ENCODE measurements around the gene RFX8.

Gene RFX8

DNA sequence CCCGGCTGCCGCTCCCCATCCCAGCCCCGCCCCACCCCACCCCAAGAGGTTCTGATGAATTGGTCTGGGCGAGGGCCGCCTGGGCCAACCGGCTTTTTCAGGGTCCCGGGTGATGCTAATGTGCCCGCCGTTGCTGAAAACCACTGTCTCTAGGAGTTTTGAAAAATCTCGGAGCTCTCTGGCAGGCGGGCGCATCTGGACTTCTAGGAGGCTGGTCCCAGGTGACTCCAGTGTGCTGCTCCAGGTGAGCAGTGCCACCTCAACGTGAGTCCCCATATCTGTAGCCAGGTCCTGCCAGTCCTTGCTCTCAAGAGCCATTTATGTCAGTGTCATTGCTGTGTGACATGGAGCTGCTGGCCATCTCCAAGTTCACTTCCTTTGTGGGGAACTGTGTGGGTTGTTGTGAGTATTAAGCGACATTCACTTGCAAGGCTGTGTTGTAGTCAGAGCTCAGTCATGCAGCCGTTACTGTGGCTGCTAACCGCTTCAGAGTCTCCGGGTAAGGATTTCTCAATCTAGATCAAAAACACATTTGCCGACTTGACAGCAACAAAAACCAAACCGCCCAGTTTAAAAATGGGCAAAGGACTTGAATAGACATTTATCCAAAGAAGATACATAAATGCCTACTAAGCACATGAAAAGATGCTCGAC lies at the start of gene RFX8:
RFX8 (minus strand) TSS at position 382 of the 654 bp plus-strand sequence. CDS start 8,264 bp downstream, outside the sequence.
- Histone ChIP-seq H3K36me3 (replicated peaks) (no peaks in the 10 kb centered on the region), H3K4me3 (ENCODE audit: low read depth, low read length) (peak within 1 kb of the TSS; percentile 65), H3K27ac (peak within 1 kb of the TSS; percentile 89), H3K27me3 (replicated peaks) (no peaks in the 10 kb centered on the region)
- in situ Hi-C loops (cut with HindIII; ENCODE audit: low pct_ligation_motif_present, low sequenced_read_pairs): no loop called here
- DNase-seq: peak; percentile 84
- TF ChIP-seq, protein P1, sequence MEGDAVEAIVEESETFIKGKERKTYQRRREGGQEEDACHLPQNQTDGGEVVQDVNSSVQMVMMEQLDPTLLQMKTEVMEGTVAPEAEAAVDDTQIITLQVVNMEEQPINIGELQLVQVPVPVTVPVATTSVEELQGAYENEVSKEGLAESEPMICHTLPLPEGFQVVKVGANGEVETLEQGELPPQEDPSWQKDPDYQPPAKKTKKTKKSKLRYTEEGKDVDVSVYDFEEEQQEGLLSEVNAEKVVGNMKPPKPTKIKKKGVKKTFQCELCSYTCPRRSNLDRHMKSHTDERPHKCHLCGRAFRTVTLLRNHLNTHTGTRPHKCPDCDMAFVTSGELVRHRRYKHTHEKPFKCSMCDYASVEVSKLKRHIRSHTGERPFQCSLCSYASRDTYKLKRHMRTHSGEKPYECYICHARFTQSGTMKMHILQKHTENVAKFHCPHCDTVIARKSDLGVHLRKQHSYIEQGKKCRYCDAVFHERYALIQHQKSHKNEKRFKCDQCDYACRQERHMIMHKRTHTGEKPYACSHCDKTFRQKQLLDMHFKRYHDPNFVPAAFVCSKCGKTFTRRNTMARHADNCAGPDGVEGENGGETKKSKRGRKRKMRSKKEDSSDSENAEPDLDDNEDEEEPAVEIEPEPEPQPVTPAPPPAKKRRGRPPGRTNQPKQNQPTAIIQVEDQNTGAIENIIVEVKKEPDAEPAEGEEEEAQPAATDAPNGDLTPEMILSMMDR (IDR thresholded peaks at IDR 0.05; ENCODE audit: low read depth, low read length, missing control alignments): no peak

- TF ChIP-seq, protein P1 (IDR thresholded peaks at IDR 0.05; ENCODE audit: low read depth, low read length, missing control alignments): no peak
- no peak for DNase-seq
- H3K4me3 ChIP-seq (ENCODE audit: low read depth, low read length): no peak overlapping the region
- in situ Hi-C loops (cut with HindIII; ENCODE audit: low pct_ligation_motif_present, low sequenced_read_pairs): no loop called here
- no peaks in the 10 kb centered on the region for H3K27me3 ChIP-seq (replicated peaks)
- no peak overlapping the region for H3K27ac ChIP-seq
- H3K36me3 ChIP-seq (replicated peaks): no peaks in the 10 kb centered on the region
These were observed 46.6 kb upstream of the RFX8 start for GRCh38 chr2:101521487-101521886.

DNA sequence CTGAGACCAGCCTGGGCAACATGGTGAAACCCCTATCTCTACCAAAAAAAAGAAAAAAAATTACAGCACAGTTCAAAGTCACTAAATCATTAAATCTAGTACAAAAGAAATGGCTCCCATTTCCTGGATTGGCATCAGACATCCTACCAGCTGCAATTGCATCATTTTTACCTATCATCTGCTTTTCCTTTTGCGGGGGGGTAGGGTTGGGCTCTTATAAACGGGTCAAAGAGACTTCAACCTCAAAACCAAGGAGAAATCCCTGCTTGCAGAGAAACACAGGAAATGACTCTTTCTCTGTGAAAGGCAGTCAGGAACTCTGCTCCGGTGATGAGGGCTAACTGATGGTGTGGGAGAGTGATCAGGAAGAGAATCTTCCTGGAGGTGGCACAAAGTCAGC lies 45.3 kb upstream of the RFX8 start:
- DNase-seq: peak; percentile 34
- H3K4me3 ChIP-seq (ENCODE audit: low read depth, low read length): no peak overlapping the region
- in situ Hi-C loops (cut with HindIII; ENCODE audit: low pct_ligation_motif_present, low sequenced_read_pairs): no loop called here
- TF ChIP-seq, protein P1 (IDR thresholded peaks at IDR 0.05; ENCODE audit: low read depth, low read length, missing control alignments): no peak
- H3K27me3 ChIP-seq (replicated peaks): no peaks in the 10 kb centered on the region
- H3K36me3 ChIP-seq (replicated peaks): no peaks in the 10 kb centered on the region
- H3K27ac ChIP-seq: peak overlapping the region; percentile 13

GRCh38 chr2:101518578-101519492 lies 43.9 kb upstream of the RFX8 start:
- DNase-seq: peak; percentile 52
- in situ Hi-C loops (cut with HindIII; ENCODE audit: low pct_ligation_motif_present, low sequenced_read_pairs): no loop called here
- TF ChIP-seq, protein P1 (IDR thresholded peaks at IDR 0.05; ENCODE audit: low read depth, low read length, missing control alignments): peak; percentile 63
- peak overlapping the region; percentile 97 for H3K27ac ChIP-seq
- no peak overlapping the region for H3K4me3 ChIP-seq (ENCODE audit: low read depth, low read length)
- H3K36me3 ChIP-seq (replicated peaks): no peaks in the 10 kb centered on the region
- no peaks in the 10 kb centered on the region for H3K27me3 ChIP-seq (replicated peaks)

- DNase-seq: no peak
- no peaks in the 10 kb centered on the region for H3K36me3 ChIP-seq (replicated peaks)
- peak overlapping the region; percentile 97 for H3K27ac ChIP-seq
- H3K4me3 ChIP-seq (ENCODE audit: low read depth, low read length): no peak overlapping the region
- TF ChIP-seq, protein P1 (IDR thresholded peaks at IDR 0.05; ENCODE audit: low read depth, low read length, missing control alignments): no peak
- in situ Hi-C loops (cut with HindIII; ENCODE audit: low pct_ligation_motif_present, low sequenced_read_pairs): no loop called here
- H3K27me3 ChIP-seq (replicated peaks): no peaks in the 10 kb centered on the region
These were observed 42.9 kb upstream of the RFX8 start for GRCh38 chr2:101517758-101518271.
